C4-2B (cell line): Measurements from ENCODE around the gene DISP3.

Experiments
- H3K27ac ChIP-seq: fragments of 450-650 bp; 2 replicates; pipeline ENCODE4 v1.5.1; 2017
- ZFX ChIP-seq: fragments of 450-650 bp; IDR thresholded peaks from 2 replicates; pipeline ENCODE4 v1.6.1; 2017
- TF ChIP-seq, protein P1 (sequence below): fragments of 450-650 bp; conservative IDR thresholded peaks from 2 replicates; pipeline ENCODE4 v1.5.1; 2017; ENCODE audit warnings: mild to moderate bottlenecking

The DISP3 gene

DNA sequence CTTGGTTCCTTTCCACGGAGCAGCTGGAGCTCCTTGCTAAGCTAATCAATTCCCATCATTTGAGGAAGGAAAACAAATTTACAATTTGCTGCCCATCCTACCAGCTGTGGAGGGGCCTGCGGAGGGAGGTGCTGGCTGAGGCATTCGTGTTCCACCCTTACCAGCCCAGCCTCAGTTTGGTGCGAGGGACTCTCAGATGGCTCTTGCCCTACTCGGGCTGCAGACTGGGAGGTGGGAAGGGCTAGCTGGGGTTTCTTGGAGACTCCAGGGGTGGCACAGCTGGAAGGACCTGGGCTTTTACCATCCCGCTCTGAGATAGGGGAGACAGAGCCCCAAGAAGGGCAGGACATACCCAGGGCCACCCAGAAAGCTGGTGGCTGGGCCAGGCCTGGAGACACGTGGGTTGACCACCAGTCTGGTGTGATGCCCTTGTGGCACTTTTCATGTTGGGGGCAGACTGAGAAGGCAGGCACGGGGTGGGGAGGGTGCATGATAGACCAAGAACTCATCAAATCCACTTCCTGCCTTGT lies 17.7 kb downstream of the DISP3 start:
- TF ChIP-seq, protein P1, sequence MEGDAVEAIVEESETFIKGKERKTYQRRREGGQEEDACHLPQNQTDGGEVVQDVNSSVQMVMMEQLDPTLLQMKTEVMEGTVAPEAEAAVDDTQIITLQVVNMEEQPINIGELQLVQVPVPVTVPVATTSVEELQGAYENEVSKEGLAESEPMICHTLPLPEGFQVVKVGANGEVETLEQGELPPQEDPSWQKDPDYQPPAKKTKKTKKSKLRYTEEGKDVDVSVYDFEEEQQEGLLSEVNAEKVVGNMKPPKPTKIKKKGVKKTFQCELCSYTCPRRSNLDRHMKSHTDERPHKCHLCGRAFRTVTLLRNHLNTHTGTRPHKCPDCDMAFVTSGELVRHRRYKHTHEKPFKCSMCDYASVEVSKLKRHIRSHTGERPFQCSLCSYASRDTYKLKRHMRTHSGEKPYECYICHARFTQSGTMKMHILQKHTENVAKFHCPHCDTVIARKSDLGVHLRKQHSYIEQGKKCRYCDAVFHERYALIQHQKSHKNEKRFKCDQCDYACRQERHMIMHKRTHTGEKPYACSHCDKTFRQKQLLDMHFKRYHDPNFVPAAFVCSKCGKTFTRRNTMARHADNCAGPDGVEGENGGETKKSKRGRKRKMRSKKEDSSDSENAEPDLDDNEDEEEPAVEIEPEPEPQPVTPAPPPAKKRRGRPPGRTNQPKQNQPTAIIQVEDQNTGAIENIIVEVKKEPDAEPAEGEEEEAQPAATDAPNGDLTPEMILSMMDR, result no peak
- no peak for TF ChIP-seq ZFX
- no peak overlapping the region for H3K27ac ChIP-seq

- TF ChIP-seq ZFX, result no peak
- TF ChIP-seq, protein P1, result no peak
- H3K27ac ChIP-seq, result no peak overlapping the region
These were observed 20.1 kb downstream of the DISP3 start for GRCh38 chr1:11498956-11499594.

DNA sequence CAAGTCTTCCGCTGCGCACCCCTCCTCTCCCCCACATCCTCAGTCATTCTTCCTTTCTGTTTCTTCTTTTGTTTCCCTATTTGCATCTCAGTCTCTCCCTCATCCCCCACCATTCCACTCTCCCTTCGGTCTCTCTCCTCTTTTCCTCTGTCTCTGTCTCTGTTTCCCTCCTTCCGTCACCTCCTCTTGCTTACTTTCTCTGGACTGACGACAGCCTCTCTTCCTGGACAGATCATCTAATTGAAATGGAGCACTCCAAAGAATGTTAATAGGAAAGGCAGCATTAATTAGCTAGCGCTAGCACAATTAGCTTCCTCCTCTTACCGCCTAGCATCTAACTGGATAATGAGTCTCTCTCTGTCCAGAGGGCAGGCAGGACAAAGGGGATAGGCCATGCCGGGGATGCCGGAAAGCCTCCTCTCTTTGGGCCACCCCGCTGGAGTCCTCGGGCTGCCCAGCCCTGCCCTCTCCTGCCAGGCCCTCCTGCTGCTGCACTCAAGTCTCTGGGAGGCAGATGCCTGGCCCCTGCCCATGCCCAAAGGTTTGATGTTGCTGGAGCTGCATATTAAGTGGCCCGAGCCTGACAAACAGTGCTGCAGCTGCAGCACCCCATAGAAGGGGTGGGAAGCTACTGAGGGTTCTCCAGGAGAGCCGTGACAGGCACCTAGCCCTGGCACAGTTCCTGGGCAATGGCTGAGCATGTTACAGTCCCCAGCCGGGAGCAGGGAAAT lies 20.8 kb downstream of the DISP3 start:
- TF ChIP-seq, protein P1, result no peak
- TF ChIP-seq ZFX, result no peak
- no peak overlapping the region for H3K27ac ChIP-seq

- H3K27ac ChIP-seq, result no peak overlapping the region
- TF ChIP-seq ZFX, result no peak
These were observed 21.9 kb downstream of the DISP3 start for GRCh38 chr1:11500881-11501280.

- TF ChIP-seq ZFX, result no peak
- TF ChIP-seq, protein P1, result no peak
These were observed 22.5 kb downstream of the DISP3 start for GRCh38 chr1:11501491-11501897.

DNA sequence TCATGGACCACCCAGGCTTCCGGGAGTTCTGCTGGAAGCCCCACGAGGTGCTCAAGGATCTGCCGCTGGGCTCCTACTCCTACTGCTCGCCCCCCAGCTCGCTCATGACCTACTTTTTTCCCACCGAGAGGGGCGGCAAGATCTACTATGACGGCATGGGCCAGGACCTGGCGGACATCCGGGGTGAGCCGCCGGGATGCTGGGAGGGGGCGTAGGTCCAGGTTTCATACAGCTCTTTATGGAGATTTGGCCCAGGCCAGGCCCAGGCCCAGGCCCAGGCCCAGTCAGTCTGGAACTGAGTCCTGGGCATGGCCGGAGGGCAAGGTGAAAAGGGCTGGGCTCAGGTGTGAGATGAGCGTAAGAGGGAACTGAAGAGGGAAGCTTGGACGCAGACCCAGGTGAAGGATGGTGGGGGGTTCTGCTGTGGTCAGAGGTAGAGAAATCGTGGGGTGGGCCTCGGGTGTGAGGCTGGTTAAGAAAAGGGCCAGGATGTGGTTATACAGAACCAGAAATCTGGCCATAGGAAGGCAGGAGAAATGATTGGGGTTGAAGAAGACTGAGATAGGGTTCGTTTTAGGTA lies 23.0 kb downstream of the DISP3 start:
- TF ChIP-seq, protein P1, result no peak
- TF ChIP-seq ZFX, result no peak
- no peak overlapping the region for H3K27ac ChIP-seq

More at GRCh38 chr1:11501491-11501897, 22.5 kb downstream of the DISP3 start:
- no peak overlapping the region for H3K27ac ChIP-seq

- no peak overlapping the region for H3K27ac ChIP-seq
- TF ChIP-seq ZFX, result no peak
- TF ChIP-seq, protein P1, result no peak
These were observed 23.6 kb downstream of the DISP3 start for GRCh38 chr1:11502516-11502915.
